HG02981 (cell line): ENCODE measurements around the gene STIP1.

Experiments used
- ATAC-seq: cut with Tn5 transposase; IDR thresholded peaks from one replicate; pipeline ENCODE4 v1.9.1; 2021; ENCODE audit warnings: mild to moderate bottlenecking, moderate library complexity; ENCODE audit not compliant: unreplicated experiment

The STIP1 gene

GRCh38 chr11:64235437-64236161, 49.6 kb downstream of the STIP1 start:
- no peak for ATAC-seq

GRCh38 chr11:64237484-64237951, 51.5 kb downstream of the STIP1 start:
- ATAC-seq, result no peak

- ATAC-seq, result no peak
Observed at GRCh38 chr11:64238076-64238475, 52.1 kb downstream of the STIP1 start.

- ATAC-seq, result no peak
Observed at GRCh38 chr11:64238999-64239398, 53.0 kb downstream of the STIP1 start.

- no peak for ATAC-seq
Observed at GRCh38 chr11:64239662-64240434, 53.9 kb downstream of the STIP1 start.

- peak; percentile 47 for ATAC-seq
Observed at GRCh38 chr11:64240435-64241240, 54.7 kb downstream of the STIP1 start, which contains the start of gene FKBP2. Gene FKBP2, plus strand, starts transcription at chr11:64241095. Its CDS starts 1,293 bp downstream, at chr11:64242388.

GRCh38 chr11:64241241-64241490, 55.2 kb downstream of the STIP1 start:
- ATAC-seq, result no peak

GRCh38 chr11:64241491-64242374, 55.8 kb downstream of the STIP1 start:
- peak; percentile 56 for ATAC-seq

- no peak for ATAC-seq
Observed at GRCh38 chr11:64243236-64243854, 57.4 kb downstream of the STIP1 start.

GRCh38 chr11:64244107-64244506, 58.1 kb downstream of the STIP1 start:
- no peak for ATAC-seq

GRCh38 chr11:64244966-64245365, 59.0 kb downstream of the STIP1 start:
- no peak for ATAC-seq

GRCh38 chr11:64245401-64245796, 59.4 kb downstream of the STIP1 start:
- no peak for ATAC-seq

GRCh38 chr11:64245797-64246620, 60.0 kb downstream of the STIP1 start:
- no peak for ATAC-seq

GRCh38 chr11:64246621-64246870, 60.6 kb downstream of the STIP1 start:
- ATAC-seq, result peak; percentile 14

- peak; percentile 33 for ATAC-seq
Observed at GRCh38 chr11:64246871-64247728, 61.1 kb downstream of the STIP1 start, which contains the start of gene PPP1R14B. Gene PPP1R14B, minus strand, starts transcription at chr11:64246943. Its CDS starts 270 bp downstream, at chr11:64246673.

- ATAC-seq, result no peak
Observed at GRCh38 chr11:64247729-64248531, 62.0 kb downstream of the STIP1 start.

- no peak for ATAC-seq
Observed at GRCh38 chr11:64248578-64248977, 62.6 kb downstream of the STIP1 start.

- ATAC-seq, result no peak
Observed at GRCh38 chr11:64249038-64249437, 63.1 kb downstream of the STIP1 start.
